Amniotic epithelial cell (primary cell): ENCODE measurements around the gene GLCCI1.

ENCODE experiments used
- DNase-seq: peaks from one replicate; pipeline ENCODE4 v3.0.0-alpha.2; 2010; ENCODE audit warnings: low read depth

The GLCCI1 gene

DNA sequence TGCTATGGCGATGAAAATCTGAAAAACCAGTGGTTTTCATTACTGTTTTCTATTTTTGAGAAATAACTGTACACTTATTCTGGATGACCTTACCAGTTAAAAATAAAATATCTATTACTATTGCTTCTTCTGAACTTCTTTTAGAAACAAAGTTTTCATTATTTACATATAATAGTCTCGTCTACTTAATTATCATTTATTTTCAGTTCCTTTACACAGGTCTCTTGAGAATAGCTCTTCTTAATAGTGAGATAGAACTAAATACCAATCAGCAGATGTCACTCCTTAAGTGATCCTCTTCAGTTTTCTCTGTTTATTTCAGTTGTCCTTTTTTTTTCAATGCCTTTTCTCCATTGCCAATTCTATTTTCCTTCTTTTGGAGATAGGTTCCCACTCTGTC lies 4.3 kb upstream of the GLCCI1 start:
- DNase-seq: no peak

DNA sequence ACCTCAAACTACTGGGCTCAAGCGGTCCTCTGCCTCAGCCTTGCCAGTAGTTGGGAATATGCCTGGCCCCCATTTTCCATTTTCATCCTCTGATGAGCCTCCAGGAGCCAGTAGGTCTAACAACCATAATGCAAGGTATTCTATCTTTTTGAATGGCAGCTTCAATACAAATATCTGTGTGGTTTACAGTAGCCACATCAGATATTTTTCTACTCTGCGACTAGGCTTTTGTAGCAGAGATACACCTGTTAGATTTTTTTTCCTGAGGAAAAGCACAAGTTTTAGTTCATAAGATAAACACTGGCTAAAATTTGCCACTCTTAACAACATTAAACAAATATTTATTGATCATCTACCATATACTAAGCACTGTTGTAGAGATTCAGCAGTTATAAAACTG lies 3.9 kb upstream of the GLCCI1 start:
- DNase-seq: no peak

DNA sequence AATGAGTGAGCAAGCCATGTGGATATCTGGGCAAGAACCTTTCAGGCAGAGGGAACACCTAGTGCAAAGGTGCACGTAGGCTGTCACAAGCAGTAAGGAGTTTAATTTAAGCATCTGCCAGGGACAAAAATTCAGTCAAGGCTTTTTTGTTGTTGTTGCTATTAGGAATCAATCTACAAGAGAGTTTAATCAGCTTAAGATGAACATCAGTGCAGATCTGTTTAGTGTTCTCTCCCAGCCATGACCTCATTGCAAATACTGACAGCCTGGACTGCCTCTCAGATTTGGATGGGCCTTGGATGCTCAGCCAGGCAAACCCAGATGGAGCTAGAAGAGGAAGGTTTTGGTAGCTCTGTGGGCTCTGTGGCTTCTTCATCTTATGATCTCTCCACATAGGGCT lies 3.3 kb upstream of the GLCCI1 start:
- DNase-seq: no peak

DNA sequence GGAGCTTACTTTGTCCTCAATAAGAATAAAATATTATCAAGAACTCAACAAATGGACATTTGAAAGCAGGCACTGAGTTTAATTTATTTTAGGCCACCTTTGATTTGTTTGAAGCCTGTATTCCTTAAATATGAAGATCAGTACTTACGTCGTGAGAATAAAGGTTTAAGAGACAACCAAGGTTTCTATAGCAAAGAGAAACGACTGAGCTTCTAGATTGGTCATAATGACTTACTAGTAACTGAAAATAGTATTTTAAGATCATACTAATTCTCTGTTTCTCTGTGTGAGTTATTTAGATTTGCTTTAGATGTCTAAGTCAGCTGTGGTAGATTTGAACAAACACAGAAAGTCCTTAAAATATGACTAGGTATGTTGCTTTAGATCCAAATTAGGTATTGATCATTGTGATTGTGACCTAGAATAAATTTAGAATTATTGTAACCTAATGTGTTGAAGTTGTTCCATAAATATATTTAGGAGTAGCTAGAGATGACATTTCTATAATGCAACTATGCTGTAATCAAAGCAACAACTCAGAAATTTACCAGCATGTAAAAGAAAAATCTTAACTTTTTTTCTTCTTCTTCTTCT lies 2.4 kb upstream of the GLCCI1 start:
- no peak for DNase-seq

DNA sequence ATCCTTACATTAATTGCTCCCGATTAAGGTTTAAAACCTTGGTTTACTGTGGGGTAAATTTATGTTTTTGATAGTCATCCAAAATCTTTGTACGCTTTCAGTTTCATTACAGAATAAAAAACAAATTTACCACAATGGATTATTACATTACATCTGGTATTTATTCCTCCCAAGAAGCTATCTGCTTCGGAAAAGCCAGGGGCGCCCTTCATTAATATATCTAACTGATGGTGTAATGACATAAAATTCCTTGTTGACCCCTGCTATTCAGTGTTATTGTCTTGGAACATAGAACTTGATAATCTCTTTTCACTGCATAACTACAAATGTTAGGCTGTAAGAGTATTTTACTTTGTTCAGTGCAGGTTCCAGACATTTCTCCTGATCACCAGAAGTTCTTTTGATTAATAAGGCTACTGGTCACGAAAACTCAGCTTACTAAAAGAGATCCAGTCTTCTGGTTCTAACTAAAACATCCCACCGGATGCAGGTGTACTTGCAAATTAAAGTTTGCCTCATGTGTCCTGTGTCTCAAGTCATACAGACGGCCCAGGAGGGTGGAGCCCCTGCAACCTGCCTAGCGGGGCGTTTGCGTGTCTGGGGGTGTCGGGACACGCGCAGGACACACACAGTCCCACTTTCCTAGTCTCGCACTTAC lies 581 bp upstream of the GLCCI1 start:
- DNase-seq: no peak

DNA sequence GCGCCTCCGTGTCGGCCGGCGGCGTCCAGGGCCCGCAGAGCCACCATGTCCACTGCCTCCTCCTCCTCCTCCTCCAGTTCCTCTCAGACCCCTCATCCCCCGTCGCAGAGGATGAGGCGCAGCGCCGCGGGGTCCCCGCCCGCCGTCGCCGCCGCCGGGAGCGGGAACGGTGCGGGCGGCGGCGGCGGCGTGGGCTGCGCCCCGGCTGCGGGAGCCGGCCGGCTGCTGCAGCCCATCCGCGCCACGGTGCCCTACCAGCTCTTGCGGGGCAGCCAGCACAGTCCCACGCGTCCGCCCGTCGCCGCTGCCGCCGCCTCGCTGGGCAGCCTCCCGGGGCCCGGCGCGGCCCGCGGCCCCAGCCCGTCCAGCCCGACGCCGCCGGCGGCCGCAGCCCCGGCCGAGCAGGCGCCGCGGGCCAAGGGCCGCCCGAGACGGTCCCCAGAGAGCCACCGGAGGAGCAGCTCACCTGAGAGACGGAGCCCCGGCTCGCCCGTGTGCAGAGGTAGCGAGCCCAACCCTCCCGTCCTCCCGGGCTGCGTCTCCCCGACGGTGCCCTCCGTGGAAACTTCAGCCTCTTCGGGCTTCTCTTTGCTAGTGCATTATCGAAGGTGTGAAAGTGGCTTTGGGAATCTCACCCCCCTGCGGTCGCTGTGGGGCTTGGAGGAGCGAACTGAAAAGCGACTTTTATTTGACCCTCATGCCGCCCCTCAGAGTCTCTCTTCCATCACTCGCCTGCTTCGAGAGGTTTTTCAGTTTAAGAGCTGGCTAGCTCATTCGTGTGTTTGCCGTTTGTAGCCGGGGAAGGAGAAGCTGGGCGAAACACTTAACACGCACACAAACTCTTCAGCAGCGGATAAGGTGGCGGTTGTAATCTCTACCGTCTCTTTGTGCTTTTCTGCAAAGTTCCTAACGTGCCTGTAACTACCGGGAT lies 975 bp downstream of the GLCCI1 start:
- DNase-seq: peak; percentile 47

DNA sequence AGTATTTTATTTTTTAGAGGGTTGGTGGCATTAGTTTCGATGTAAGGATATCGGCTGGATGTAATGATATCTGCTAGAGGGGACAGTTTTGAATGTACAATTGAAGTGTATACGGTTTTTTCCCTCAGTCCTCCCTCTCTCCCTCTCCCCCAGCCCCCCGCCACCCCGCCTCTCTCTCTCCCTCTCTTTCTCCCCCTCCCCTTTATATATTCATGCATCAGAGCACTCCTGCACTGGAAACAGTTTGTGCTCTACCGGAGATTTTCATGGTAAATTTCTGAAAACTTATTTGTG lies 1.6 kb downstream of the GLCCI1 start:
- no peak for DNase-seq

DNA sequence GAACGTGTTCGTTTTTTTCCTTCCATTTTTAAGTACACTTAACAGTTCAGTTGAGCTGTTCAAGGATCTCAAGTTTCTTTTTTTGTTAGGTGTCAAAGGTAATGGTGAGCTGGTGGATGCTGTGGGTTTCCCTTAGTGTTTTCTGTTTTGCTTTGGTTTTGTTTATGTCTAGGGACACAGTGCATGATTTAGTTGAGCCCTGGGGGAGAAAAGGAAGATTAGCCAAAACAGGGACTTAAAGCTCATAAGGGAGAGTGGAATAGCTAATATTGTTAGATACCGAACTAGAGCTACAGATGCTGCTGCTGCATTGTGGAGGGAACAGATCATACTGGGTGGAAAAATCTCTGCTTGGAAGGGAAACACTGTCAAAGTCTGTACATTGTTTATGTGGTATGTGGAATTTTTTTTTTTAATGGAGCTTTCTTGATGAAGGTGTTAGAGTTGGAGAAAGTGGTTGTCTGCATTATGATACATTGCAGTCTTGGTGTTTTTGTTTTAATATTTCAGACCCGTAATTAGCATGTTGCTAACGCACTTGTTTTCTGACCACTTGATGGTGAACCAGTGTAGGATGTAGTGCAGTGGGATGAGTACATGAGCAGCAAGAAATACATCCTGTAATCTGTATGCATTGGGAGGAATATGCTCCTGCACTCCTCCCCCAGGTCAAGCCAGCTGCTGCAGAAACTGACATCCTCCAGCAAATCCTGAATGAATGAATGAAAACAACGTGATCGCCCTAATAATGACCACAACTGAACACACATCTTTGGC lies 2.1 kb downstream of the GLCCI1 start:
- peak; percentile 48 for DNase-seq

DNA sequence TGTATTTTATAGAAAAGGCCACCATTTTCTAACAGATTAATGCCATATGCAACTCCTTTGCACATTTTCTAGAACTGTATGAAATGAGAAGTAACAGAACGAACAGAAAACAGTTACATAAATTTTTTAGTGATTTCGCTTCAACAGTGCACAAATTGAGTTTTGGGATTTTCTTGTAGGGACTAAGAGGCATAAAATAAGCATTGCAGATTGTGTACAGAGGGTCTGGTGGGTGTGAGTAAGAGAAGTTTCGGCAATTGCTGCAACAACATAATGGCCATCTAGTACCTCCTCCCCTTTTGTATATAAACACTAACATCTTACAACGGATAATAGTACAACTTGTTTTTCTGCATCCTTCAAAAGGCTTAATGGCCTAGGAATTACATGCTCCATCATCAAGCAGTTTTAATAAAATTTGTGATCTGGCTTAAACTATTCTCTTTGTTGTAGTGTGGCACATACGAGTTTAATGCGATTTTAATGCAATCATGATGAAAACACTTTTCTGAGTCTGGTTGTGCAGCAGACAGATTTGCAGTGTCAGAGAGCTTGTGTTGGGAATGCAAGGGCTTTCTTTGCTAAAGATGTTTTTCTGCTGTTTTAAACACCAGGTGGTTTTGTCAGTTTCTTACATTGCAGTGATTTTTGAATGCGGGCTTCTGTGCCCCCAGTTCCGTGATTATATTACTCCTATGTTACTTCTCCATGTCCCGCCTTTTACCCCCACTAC lies 2.9 kb downstream of the GLCCI1 start:
- no peak for DNase-seq

DNA sequence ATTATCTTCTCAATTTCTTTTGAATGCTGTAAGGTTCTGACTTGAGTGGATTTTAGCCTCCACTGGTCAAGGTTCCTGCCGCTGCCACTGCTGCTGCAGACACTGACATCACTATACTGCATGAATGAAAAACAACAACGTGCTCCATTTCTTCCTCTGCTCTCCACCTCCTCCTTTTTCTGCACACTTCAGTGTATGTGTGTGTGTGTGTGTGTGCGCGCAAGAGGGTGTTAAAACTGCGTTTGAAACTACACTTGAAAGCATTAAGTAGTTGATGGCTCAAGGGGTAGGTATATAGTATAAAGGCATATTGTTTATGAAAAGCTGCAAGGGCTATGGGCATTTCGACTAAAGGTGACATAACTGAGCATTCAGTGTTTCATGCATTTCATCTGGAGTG lies 3.5 kb downstream of the GLCCI1 start:
- no peak for DNase-seq

DNA sequence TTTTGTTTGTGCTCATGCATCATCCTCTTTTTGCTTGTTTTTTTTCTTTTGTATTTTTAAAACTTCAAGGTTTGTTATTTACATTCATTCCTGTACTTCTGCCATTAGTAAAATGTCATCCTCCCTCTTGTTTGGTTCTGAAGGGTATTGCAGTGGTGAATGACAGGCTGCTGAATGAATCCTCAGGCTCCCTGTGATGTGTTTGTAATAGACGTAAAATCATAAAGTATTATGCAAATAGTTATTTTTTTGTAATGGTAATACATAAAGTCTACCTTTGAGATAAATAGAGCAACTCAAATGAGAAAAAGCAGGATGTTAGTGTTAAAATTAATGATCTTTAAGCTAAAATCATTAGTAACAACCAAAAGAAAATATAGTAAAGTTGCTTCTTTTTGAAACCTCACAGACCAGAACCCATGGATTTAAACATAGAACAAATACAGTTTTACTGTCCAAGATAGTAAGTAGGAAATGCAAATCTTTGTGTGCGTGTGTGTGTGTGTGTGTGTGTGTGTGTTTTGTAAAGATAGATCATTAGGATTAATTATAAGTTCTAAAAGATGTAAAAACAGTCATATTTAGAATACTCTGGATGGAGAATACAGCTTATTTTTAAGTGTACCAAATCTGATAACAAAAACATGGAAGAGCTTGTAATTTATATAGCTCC lies 4.5 kb downstream of the GLCCI1 start:
- DNase-seq: no peak

DNA sequence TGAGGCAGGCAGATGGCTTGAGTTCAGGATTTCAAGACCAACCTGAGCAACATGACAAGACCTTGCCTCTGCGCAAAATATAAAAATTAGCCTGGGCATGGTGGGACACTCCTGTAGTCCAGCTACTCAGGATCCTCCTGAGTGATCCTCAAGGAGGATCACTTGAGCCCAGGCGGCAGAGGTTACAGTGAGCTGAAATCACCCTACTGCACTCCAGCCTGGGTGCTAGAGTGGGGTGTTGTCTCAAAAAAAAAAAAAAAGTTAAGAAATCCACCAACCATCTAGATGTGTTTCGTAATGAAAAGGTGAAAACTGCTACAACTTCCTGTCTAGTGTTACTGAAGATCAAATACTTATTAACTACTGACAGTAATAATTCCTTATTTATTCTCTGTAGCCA lies 8.1 kb downstream of the GLCCI1 start:
- DNase-seq: no peak

DNA sequence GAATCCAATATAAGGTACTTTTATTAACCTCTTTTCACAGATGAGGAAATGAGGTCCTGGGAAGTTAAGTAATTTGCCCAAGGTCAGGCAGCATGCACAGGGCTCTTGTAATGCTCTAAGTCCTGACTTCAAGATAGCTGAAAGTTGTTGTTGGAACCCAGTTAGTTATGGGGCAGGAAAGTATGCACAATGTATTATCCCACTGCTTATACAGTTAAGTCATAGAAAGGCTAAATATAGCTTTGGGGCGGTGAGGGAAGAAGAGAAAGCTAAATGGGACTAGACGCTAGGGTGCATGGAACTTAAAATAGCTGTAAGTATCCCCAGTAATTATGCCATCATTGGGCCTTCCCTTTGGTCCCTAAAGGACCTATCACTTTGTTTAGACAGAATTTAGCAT lies 9.2 kb downstream of the GLCCI1 start:
- DNase-seq: peak; percentile 74

DNA sequence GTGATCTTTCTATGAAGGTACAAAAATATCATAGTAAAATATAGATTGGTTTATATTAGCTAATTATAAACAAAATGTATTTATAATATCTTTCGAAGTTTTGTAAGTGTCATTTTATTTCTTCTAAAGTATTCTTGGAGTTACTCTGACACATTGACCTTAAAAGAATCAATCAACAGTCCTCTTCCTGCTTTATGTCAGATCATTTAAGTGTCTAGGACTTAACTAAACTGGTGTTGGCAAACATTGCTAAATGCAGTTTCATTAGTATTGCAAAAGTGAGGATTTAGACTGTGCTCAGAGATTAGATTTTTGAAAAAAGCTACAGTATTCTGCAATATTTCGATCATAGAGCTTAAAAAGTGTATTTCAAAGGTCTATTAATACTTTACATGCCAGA lies 10.3 kb downstream of the GLCCI1 start:
- DNase-seq: peak; percentile 60

DNA sequence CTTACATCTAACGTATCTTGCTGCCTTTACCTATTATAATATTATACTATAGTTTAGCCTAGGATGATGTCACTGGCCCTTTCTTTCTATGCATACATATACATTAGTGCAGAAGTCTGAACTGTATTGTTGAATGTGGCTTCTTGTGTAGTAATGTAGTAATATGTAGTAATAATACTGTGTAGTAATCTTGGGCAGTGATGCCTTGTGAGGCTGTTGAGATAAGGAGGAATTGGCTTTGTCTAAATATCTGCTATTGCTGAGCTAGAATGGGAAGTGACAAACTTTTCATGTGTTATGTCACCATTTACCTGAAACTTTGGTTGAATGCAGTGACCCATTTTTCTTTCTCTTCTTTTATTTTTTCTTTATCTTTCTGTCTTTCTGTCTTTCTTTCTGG lies 11.0 kb downstream of the GLCCI1 start:
- peak; percentile 26 for DNase-seq

DNA sequence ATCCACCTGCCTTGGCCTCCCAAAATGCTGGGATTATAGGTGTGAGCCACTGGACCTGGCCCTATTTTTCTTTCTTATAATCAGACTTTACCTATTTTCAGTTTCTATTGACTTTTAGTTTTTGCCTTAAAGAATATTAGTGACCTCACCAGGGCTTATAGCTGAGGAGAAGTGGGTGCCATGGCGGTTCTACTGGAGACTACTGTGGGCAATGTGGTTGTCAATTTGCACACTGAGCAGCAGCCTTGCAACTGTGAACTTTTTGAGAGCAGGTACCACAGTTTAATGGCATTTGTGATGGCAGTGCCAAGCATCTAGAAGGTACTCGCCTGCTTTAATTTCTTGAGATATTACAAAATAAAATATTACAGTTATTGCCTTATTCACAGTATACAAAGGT lies 11.5 kb downstream of the GLCCI1 start:
- DNase-seq: no peak

DNA sequence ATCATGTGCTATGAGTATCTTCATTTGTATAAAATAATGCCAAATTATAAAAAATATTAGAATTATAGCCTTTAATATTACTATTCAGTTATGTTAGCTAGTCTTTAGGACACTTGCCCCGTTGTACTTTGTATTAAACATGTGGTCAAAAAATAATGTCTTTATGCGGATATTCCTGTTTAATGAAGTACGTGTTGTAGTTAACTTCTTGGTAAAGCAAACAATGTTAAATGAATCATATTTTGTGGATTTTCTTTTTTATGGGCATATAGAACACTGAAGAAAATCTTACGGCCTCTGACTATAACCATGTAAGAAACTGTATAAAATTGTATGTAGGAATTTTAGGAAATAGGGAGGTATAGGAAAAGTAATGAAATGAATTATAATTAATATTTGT lies 14.3 kb downstream of the GLCCI1 start:
- DNase-seq: no peak

DNA sequence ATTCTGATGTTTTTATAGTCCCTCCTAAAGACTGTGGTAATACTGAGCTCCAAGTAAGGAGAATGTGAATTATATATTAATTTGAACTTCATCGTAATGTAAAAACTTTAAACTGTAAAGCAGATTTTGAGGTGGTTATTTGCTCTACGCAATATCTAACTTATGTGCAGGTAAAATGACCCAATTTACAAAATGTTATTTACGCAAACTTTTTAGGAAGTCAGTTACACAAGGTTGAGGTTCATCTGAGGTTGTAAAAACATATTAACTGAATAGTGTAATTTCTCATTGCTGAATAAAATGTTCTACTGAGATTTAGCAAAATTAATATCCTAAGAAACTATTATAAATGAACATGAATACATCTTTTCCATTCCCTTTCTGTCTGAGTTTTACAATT lies 15.8 kb downstream of the GLCCI1 start:
- DNase-seq: no peak

DNA sequence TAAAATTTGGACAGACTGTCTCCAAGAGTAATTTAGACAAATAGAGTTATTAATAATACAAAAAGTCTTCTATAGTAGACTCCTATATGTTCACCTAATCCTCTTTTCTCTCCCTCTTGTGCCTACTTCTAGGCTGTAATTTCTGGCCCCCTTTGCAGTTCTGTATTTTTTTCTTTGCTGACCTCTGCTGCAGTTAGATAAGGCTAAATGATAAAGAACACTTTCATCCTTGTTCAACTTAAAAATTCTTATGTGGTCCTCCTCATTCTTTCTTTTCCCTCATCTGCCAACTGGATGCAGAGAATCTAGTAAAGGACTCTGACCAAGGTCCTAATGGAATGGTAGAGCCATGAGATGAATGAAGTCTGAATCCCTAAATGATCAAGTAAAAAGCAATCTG lies 20.1 kb downstream of the GLCCI1 start:
- DNase-seq: no peak

DNA sequence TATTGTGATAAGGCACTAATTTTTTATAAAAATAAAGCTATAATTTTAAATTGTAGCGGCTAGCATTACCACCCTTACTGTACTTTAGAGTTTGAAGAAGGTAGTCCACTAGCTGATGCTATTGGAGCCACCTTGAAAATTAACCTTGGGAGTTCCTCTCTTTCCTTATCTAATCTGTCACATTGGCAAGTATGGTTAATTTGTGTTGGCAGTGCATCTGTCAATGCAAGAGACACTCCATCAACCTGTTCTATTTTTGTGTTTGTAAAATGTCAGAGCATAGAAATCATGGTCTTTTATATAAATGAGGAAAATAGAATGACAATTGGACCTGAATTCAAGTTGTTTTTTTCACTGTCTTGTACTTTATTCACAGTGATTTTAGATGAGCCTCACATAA lies 20.5 kb downstream of the GLCCI1 start:
- no peak for DNase-seq
